AG04450 (cell line): ENCODE results near the gene KLB. TPM values are rescaled to one million over a fixed set of nuclear protein-coding genes. Genes with fewer than 3 reads are reported as not detected.

ENCODE experiments used
- CTCF ChIA-PET: fragments of 300-600, 350-600 bp; formaldehyde crosslinking; extraction: SDS; loops from one replicate; lab custom pipeline; 2022; ENCODE audit warnings: antibody characterized with exemption, inconsistent platforms; lab: Charles Lee
- POLR2A ChIA-PET: fragments of 350-600 bp; formaldehyde crosslinking; extraction: SDS; loops from one replicate; lab custom pipeline; 2021; ENCODE audit warnings: antibody characterized with exemption, inconsistent platforms; lab: Yijun Ruan, JAX
- DNase-seq: peaks from one replicate; pipeline ENCODE4 v3.0.0-alpha.2; 2011; ENCODE audit warnings: low read depth, low spot score
- H3K27ac ChIP-seq: one replicate; pipeline ENCODE4 v1.5.1; 2012; ENCODE audit warnings: low read depth, low read length, control low read depth
- H3K27me3 ChIP-seq: one replicate; pipeline ENCODE4 v1.6.0; 2012; ENCODE audit warnings: low read length; ENCODE audit not compliant: control insufficient read depth, insufficient read depth
- H3K4me3 ChIP-seq: 2 replicates; pipeline ENCODE4 v1.5.1; 2011; ENCODE audit warnings: mild to moderate bottlenecking, low read depth, low read length, control low read depth
- H3K9me3 ChIP-seq: 2 replicates; pipeline ENCODE4 v1.5.1; 2012; ENCODE audit warnings: low read length; ENCODE audit not compliant: control insufficient read depth, insufficient read depth
- CTCF ChIP-seq: IDR thresholded peaks from 2 replicates; pipeline ENCODE4 v1.5.1; 2011; ENCODE audit warnings: low read depth, low read length, control low read depth, inconsistent platforms
- polyA plus RNA-seq: library from polyadenylated mRNA; depleted of rRNA; stranded (reverse); fragments of >200 nt; gene quantifications from 2 replicates; pipeline ENCODE4 v1.2.3, GENCODE V29; 2011

Gene KLB
- polyA plus RNA-seq, 1 experiment, result not detected

GRCh38 chr4:39458505-39459300 is 52.0 kb downstream of the KLB start, which contains the start of the genes LIAS and RPL9:
TSS of gene LIAS (plus strand) at chr4:39459056. CDS start at chr4:39459118, 62 bp downstream.
TSS of gene RPL9 (minus strand) at chr4:39458922. CDS start at chr4:39458439, 483 bp downstream.
- no peak for TF ChIP-seq CTCF
- Histone ChIP-seq H3K4me3 (peak within 1 kb of the TSS; percentile 95), H3K27me3 (no peaks in the 10 kb centered on the region), H3K27ac (peak within 1 kb of the TSS; percentile 94), H3K9me3 (no peaks in the 10 kb centered on the region)
- DNase-seq, result peak; percentile 99
- ChIA-PET CTCF (interaction anchor here (0.8 kb wide), 1 partner anchor 519 kb away, joined by 3 read pairs; no protein-coding TSS in a partner anchor), POLR2A (interaction anchor here (0.5 to 1.9 kb wide), 10 partner anchors 10 to 330 kb away, joined by 3 to 15 read pairs (median 3); partner anchors contain the start of gene UGDH)

GRCh38 chr4:39464886-39465501 is 58.3 kb downstream of the KLB start:
- peak; percentile 26; the same call in 1 of the 2 replicates for TF ChIP-seq CTCF
- peak; percentile 71 for DNase-seq
- Histone ChIP-seq H3K9me3 (no peaks in the 10 kb centered on the region), H3K27ac (peak overlapping the region; percentile 52), H3K27me3 (no peaks in the 10 kb centered on the region), H3K4me3 (no peak overlapping the region)
- POLR2A ChIA-PET, result interaction anchor here (0.8 to 1.3 kb wide), 2 partner anchors 62 kb away, joined by 3 to 6 read pairs; partner anchors contain the start of gene UGDH
- CTCF ChIA-PET, result interaction anchor here (0.6 kb wide), 1 partner anchor 212 kb away, joined by 3 read pairs; no protein-coding TSS in a partner anchor

DNA sequence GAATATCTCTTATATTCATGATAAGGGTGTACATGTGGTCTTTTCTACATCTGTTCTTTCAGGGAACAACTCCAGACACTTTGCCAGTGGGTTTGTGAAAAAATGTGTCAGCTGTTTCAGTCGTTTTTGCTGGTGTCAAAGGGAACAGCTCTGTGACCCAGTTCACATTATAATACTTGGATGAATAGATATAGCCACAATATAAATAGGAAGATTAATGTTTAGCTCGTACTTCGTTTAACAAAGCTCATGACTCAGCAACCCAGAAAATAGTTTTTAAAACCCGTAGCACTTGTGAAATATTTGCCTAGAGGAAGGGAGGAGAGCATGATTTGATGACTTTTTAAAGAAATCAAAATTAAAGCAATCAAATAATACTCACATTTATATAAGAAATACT is 60.0 kb downstream of the KLB start:
- no peak for TF ChIP-seq CTCF
- CTCF ChIA-PET, result interaction anchor here (1.0 to 1.7 kb wide), 6 partner anchors 98 to 511 kb away, joined by 3 to 6 read pairs (median 4); partner anchors contain the start of gene PDS5A
- POLR2A ChIA-PET, result interaction anchor here (0.6 to 1.4 kb wide), 5 partner anchors 14 to 240 kb away, joined by 3 to 7 read pairs (median 3); partner anchors contain the start of genes SMIM14 and UGDH

DNA sequence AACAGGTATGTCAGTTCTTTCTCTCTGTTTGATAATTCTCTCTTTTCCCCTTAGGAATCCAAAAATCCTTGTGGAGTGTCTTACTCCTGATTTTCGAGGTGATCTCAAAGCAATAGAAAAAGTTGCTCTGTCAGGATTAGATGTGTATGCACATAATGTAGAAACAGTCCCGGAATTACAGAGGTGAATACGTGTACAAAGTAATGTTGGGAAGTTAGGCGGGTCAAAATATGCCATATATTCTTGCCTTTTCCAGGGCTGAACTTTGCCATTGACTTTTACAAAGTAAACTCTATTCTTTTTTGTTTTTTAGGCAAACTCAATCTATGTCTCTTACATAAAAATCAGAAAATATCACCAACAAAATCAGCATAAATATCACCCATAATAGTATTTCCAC is 60.7 kb downstream of the KLB start:
- Histone ChIP-seq H3K4me3 (no peak overlapping the region), H3K27me3 (no peaks in the 10 kb centered on the region), H3K27ac (no peak overlapping the region), H3K9me3 (no peaks in the 10 kb centered on the region)
- ChIA-PET CTCF (interaction anchor here (1.1 to 1.7 kb wide), 3 partner anchors 98 to 511 kb away, joined by 3 to 6 read pairs (median 5); partner anchors contain the start of gene PDS5A), POLR2A (interaction anchor here (0.6 to 1.4 kb wide), 2 partner anchors 15 to 171 kb away, joined by 3 to 5 read pairs; partner anchors contain the start of gene SMIM14)
- no peak for DNase-seq
- no peak for TF ChIP-seq CTCF

More for the DNA sequence above, 60.0 kb downstream of the KLB start:
- no peaks in the 10 kb centered on the region for H3K9me3 ChIP-seq
- DNase-seq, result peak; percentile 8
- H3K27ac ChIP-seq, result peak overlapping the region; percentile 55
- no peak overlapping the region for H3K4me3 ChIP-seq
- H3K27me3 ChIP-seq, result no peaks in the 10 kb centered on the region
